ENCODE measurements around the gene P4HTM.

Gene P4HTM

GRCh38 chr3:48989796-48990635 lies at the start of gene P4HTM:
P4HTM (plus strand) TSS chr3:48990241; CDS start chr3:48990257, 16 bp downstream.
- POLR2A ChIA-PET: interaction anchor here (1.0 to 4.6 kb wide), 6 partner anchors 17 to 104 kb away, joined by 3 to 61 read pairs (median 8); partner anchors contain the start of genes DALRD3, IMPDH2, NDUFAF3 and QRICH1
- H3K4me1 ChIP-seq (ENCODE audit: control insufficient read depth, insufficient read depth, low read length): no peaks in the 10 kb centered on the region
- CTCF ChIA-PET: interaction anchor here (0.7 to 2.0 kb wide), 5 partner anchors 17 to 32 kb away, joined by 4 to 13 read pairs (median 5); partner anchors contain the start of genes NDUFAF3 and WDR6
- H3K27ac ChIP-seq (ENCODE audit: extremely low read depth, low read depth, low read length): peak within 1 kb of the TSS; percentile 82
- H3K4me3 ChIP-seq (ENCODE audit: low read depth, low read length): peak within 1 kb of the TSS; percentile 83
- no peaks in the 10 kb centered on the region for H3K9me3 ChIP-seq (ENCODE audit: control insufficient read depth, insufficient read depth, low read depth, low read length)
- H3K36me3 ChIP-seq (ENCODE audit: control insufficient read depth in 2 of 2, insufficient read depth in 1 of 2, low read length in 2 of 2): peaks cover 0 to 32% of the 10 kb centered on the region in 2 experiments; a peak in 2 of 3 replicates
- TF ChIP-seq ZEB2 (tag by site-specific recombination; IDR thresholded peaks at IDR 0.05) (peak; percentile 92; the same call in 1 of the 2 replicates), SP2 (tag by site-specific recombination; IDR thresholded peaks at IDR 0.05) (0 out of 2 replicates have a peak, but pooled peaks have one; percentile 15), IKZF3 (tag by site-specific recombination; IDR thresholded peaks at IDR 0.05) (peak; percentile 42; the same call in 1 of the 2 replicates), ZNF473 (tag by site-specific recombination; IDR thresholded peaks at IDR 0.05) (no peak), ZSCAN30 (tag by site-specific recombination; IDR thresholded peaks at IDR 0.05) (no peak), KLF17 (tag by site-specific recombination; IDR thresholded peaks at IDR 0.05) (peak; percentile 80), ZNF324 (tag by site-specific recombination; IDR thresholded peaks at IDR 0.05) (peak; percentile 50; the same call in 1 of the 2 replicates), ZNF529 (tag by site-specific recombination; IDR thresholded peaks at IDR 0.05; ENCODE audit: insufficient replicate concordance) (no peak), ZNF248 (tag by site-specific recombination; IDR thresholded peaks at IDR 0.05) (no peak), FEZF1 (tag by site-specific recombination; IDR thresholded peaks at IDR 0.05) (no peak), HIC1 (tag by site-specific recombination; IDR thresholded peaks at IDR 0.05) (peak; percentile 92), ZNF223 (tag by site-specific recombination; IDR thresholded peaks at IDR 0.05) (no peak), ZNF777 (tag by site-specific recombination; IDR thresholded peaks at IDR 0.05; ENCODE audit: borderline replicate concordance) (0 out of 2 replicates have a peak, but pooled peaks have one; percentile 23), EGR2 (tag by site-specific recombination; IDR thresholded peaks at IDR 0.05; ENCODE audit: low read depth) (peak; percentile 90), ZNF629 (tag by site-specific recombination; IDR thresholded peaks at IDR 0.05) (peak; percentile 71; the same call in 1 of the 2 replicates), ZNF26 (tag by site-specific recombination; IDR thresholded peaks at IDR 0.05) (no peak), ZBTB26 (tag by site-specific recombination; optimal IDR thresholded peaks at IDR 0.05) (peak; percentile 88), CTCF (tag by site-specific recombination; IDR thresholded peaks at IDR 0.05) (peak; percentile 89), ZBTB17 (tag by site-specific recombination; IDR thresholded peaks at IDR 0.05) (peak; percentile 77), ZNF48 (tag by site-specific recombination; IDR thresholded peaks at IDR 0.05) (no peak), GLIS2 (tag by site-specific recombination; IDR thresholded peaks at IDR 0.05) (0 out of 2 replicates have a peak, but pooled peaks have one; percentile 10), ZNF362 (tag by site-specific recombination; IDR thresholded peaks at IDR 0.05) (no peak), ZBTB20 (tag by site-specific recombination; IDR thresholded peaks at IDR 0.05) (peak; percentile 100), ZNF433 (tag by site-specific recombination; IDR thresholded peaks at IDR 0.05; ENCODE audit: low read depth) (no peak), INSM2 (tag by site-specific recombination; IDR thresholded peaks at IDR 0.05) (0 out of 2 replicates have a peak, but pooled peaks have one; percentile 38), ZNF707 (tag by site-specific recombination; IDR thresholded peaks at IDR 0.05) (no peak)

Measured in HEK293 (cell line).